ENCODE measurements around the gene CCL16.
A peak's percentile ranks its signal among the peaks of the same experiment; 100 is the strongest.
"Not testable (repeated sequence)": the region's sequence is repeated elsewhere in the genome, so short reads cannot be mapped to it uniquely, and the experiment has no call there.

Gene CCL16

DNA sequence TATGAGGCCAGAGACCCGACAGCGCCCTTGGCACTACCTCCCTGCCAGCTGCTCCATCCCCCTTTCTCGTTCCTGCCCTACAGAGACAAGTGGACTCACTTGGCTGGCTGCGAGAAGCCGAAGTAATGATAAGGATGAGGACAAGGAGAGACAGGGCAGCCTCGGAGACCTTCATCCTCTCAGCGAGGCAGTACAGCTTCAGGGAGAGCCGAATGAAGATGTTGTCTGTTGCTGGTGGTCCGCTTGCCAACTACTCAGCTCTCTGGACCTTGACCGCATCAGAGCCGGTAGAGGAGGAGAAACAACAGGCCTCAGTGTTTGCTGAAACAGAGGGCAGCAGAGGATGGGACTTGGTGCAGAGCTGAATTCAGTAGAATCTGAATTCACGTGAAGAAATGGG is at the start of gene CCL16:
Gene CCL16 (minus strand): TSS at position 252 of the 400 bp plus-strand sequence. CDS start 77 bp downstream, at position 175.
- no peak for DNase-seq

DNA sequence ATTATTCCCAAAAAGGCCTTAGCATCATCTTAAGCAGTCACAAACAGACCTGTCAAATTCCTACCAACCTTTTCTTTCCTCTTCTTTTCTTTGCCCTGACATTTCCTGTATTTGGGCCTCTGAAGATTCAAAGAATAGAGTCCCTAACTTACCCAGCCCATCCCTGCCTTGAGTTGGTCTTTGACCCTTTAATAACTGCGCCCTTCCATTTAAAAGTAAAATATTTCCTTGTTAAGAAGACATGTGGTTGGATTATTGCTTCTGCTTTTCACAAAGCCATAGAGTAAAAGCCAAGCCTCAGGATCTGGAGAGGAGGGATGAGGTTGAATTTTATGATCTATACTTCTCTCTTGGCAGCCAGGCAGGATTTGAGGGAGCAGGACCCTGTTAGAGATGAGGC is 49.7 kb upstream of the CCL16 start:
- no peak for DNase-seq

DNA sequence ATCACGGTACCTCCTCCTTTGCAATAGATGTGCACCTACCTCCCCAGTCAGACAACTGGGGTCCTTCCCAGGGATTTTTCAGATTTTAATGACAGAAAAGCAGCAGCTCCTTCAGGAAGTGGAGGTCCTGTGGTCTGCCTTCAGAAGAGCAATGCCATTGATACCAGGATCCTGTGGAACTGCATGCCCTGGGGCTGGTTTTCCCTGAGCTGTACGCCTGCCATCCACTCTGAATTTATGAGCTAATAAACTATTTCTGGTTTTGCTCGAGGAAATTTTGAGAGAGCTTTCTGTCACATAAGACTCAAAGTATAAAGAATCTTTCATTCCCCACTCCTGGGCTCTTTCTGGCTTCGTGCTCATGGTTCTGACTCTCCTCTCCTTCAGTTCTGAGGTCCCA is 46.5 kb upstream of the CCL16 start:
- no peak for DNase-seq

DNA sequence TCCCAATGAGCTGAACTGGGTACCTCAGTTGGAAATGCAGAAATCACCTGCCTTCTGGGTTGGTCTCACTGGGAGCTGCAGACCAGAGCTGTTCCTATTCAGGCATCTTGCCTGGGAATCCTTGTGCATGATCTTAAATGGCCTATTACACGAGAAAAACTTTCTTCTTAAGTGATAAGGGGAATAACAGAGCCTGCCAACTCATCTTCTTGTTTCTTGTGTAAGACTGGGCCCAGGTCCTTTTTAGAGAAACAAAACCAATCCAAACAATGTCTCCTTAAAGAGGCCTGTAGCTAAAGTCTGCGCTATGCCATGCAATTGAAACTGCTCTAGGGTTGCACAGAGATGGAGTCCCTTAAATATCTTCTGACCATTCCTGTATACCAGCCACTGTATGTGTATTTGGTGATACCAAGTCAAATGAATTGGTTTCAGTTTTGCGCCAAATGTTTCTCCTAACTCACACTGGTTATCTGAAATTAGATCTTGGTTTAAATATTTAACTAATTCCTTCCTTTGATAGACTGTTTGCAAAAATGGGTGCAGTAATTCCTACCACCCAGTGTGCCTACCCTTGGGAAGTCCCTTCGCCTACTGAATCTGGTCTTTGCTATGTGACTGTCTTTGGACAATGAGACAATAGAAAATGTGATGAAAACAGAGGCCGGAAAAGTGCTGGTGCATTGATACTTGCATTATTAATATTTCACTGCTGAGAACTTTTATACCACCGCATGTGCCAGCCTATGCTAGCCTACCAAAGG is 43.0 kb upstream of the CCL16 start:
- DNase-seq = no peak

GRCh38 chr17:36019423-36019822 is 38.1 kb upstream of the CCL16 start:
- DNase-seq = no peak

DNA sequence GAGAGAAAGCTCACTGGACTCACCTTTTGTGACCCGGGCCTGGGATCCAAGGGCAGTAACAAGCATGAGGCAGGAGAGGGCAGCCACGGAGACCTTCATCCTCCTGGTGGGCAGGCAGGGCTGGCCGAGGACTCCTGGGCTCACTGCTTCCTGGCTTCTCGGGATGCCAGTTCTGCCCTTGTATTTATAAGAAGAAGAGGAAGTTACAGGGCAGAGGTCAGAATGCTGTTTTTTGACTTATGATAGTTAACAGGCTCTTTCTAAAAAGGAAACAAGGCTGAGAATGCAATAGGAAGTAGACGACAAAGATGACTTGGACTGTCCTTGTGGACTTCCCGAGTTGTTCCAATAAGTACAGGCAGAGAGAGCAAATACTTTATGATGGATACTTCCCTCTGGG is 36.5 kb upstream of the CCL16 start, which contains the start of gene CCL23:
Gene CCL23 (minus strand): TSS at position 174 of the 400 bp plus-strand sequence. CDS start 75 bp downstream, at position 99.
- peak; percentile 8 for DNase-seq

GRCh38 chr17:36016555-36016954 is 35.3 kb upstream of the CCL16 start:
- DNase-seq = no peak

GRCh38 chr17:36015895-36016294 is 34.6 kb upstream of the CCL16 start:
- DNase-seq = not testable (repeated sequence)

GRCh38 chr17:36014946-36015345 is 33.6 kb upstream of the CCL16 start:
- no peak for DNase-seq

DNA sequence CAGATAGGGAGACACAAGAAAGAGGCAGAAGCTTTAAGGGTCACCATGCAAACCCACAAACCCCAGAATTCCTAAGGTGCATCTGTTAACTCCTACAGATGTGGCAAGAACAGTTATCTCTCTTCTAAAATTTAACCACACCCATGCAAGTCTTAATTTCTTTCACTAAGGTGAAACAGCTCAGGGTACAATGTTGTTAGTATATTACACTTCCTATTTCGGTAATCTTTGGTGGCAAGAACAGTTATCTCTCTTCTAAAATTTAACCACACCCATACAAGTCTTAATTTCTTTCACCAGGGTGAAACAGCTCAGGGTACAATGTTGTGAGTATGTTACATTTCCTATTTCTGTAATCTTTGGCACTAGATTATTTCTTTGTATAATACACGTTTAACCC is 29.9 kb upstream of the CCL16 start:
- peak; percentile 67 for DNase-seq

DNA sequence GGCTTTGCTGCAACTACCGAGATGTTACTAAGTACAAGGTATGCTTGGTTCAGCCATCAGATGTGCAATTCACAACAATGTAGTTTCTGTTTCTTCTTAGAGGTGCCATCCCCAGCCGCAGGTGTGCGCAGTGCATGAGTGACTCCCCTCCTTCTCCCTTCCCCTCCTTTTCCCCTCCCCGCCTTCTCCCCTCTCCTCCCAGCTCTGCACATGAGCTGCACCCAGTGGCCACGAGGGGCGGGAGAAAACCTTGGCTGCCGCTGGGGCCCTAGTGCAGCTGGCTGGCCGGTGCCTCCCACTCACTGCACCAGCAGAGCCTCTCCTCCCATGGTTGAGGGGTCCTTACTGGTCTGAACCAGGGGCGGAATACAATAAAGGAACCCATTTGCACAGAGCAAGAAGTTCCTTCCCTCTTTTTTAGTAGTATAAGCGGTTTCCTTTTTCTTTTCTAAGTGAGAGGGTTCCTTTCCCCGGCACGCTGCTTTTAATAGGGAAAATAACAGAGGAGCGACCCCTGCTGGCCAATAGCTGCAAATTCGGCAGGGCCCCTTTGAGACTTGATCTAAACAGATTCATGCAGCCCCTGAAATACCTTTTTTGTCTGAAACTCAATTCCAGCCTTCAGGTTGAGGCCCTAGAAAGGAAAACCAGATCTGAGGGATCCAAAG is 27.8 kb upstream of the CCL16 start:
- DNase-seq = no peak

DNA sequence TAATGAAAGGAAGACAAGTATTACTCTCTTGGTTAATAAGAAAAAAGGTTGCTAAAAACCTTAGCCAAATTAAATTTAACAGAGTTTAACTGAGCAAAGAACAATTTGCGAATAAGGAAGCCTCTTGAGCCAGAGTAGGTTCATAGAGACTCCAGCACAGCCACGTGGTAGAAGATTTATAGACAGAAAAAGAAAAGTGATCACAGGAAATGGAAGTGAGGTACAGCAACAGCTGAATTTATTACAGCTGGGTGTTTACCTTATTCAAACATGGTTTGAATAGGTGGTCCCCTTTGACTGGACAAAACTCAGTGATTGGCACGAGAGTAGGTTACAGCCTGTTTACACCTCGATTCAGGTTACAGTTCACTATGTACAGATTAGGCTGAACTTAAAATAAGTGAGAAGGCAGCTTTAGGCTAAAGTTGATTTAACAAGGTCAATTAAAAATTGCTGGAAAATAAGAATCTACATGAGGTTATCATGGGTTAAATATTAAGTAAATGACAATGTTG is 23.4 kb upstream of the CCL16 start:
- DNase-seq = peak; percentile 4

DNA sequence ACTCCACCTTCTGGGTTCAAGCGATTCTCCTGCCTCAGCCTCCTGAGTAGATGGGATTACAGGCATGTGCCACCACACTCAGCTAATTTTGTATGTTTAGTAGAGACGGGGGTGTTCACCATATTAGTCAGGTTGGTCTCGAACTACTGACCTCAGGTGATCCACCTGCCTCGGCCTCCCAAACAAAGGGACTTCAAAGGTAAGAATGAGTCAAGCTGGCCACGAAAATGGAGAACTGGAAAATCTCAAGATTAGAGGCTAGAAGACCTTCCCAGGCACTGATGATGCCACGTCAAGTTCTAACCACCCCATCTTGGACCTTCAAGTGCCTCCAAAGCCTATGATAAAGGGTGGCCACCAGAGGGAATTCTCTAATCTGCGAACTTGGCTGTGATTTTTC is 21.3 kb upstream of the CCL16 start:
- no peak for DNase-seq

DNA sequence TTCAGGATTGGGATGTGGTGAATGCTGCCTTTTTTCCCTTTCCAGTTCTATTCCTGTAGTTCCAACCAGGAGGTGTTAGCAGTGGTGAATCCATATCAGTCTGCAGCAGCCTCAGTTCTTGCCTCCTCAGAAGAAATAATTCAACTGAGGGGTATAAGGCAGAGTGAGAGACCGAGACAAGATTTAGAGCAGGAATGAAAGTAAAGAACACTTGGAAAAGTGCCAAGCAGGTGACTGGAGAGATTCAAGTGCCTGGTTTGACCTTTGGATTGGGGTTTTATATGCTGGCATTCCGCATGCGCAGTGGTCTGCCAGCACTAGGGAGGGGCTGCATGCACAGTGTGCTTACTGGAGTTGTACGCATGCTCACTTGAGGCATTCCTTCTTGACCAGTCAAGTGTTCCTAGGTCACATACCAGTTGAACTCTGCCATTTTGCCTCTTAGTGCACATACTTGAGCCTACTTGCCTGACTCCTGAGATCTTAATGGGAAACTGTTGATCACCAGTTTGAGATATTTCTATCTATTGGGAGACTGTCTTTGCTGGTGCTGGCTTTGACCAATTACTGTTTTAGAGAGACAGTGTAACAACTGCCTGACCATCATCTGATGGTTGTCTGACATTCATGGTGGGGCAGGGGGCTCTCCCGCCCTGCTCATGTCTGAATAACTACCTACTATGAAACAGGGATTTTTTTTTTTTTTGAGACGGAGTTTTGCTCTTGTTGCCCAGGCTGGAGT is 20.7 kb upstream of the CCL16 start:
- no peak for DNase-seq

- DNase-seq = no peak
Measured at GRCh38 chr17:36001110-36001771, 19.9 kb upstream of the CCL16 start, which contains the start of gene CCL15. Gene CCL15, minus strand, starts transcription at chr17:36001553. Its CDS starts 61 bp downstream, at chr17:36001492.

DNA sequence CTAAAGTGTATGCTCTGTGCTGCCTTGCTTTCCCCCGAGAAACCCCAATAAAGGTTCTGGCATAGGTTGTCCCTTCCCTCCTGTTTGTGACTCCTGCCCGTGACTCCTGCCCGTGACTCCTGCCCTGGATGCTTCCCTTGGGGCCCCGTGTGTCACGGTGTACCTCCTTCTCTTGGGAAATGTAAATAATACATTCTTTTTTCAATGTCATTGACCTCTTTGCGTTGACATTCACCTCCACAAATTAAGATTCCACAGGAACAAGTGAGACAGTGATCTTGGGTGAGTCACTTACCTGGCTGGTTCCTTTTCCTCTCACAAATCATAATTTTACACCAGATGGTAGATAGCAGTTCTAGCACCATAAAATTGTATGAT is 19.4 kb upstream of the CCL16 start:
- no peak for DNase-seq

GRCh38 chr17:35998756-35999155 is 17.5 kb upstream of the CCL16 start:
- DNase-seq = no peak

- DNase-seq = no peak
Measured at GRCh38 chr17:35998018-35998545, 16.8 kb upstream of the CCL16 start.

DNA sequence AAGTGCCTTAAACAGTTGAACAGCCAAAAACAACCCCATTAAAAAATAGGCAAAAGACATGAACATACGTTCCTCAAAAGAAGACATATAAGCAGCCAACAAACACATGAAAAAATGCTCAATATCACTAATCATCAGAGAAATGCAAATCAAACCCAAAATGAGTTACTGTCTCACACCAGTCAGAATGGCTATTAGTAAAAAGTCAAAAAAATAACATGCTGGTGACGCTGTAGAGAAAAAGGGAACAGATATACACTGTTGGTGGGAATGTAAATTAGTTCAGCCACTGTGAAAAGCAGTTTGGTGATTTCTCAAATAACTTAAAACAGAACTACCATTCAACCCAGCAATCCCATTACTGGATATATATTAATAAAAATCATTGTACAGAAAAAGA is 14.0 kb upstream of the CCL16 start:
- not testable (repeated sequence) for DNase-seq

DNA sequence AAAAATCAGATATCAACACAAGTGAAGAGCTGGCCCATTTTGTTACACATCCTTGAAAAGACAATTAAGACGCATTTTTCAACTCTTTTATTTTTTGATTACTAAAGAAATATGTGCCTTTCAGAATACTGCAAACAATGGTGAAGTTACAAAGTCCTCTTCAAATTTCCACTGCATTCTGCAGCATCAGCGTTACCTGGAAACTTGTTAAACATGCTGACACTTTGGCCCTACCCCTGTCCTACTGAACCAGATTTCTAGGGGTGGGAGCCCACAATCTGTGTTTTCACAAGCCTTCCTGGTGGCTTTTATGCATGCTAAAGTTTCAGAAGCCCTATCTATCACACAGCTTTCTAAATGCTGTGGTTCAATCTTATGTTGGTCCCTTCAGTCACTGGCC is 9.8 kb upstream of the CCL16 start:
- DNase-seq = no peak

- no peak for DNase-seq
Measured at GRCh38 chr17:35988164-35988563, 6.9 kb upstream of the CCL16 start.

DNA sequence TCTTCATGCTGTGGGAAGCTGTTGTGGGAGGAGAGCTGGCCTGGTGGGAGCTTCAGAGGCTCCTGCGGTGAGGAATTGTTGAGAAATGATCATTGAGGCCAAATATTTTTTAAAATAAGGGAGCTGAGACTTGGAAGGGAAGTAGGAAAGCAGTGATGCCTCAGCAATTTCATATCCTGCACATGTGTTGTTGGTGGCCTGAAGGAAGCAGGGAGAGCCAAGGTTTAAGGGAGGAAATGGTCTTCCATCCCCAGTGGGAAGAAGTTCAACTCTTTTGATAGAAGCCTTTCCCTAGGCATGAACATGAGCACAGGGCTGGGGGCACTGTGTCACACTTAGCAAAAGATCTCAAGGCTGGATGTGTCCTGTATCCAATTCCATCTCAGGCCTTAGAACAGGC is 5.3 kb upstream of the CCL16 start, which contains the start of gene CCL14:
Gene CCL14 (minus strand): TSS at position 87 of the 400 bp plus-strand sequence. CDS start 80 bp downstream, at position 7.
- DNase-seq = no peak

Data from OCI-M1 (cell line).